Common myeloid progenitor, CD34-positive (primary cell): ENCODE results near the gene KRT9.
A peak's percentile ranks its signal among the peaks of the same experiment; 100 is the strongest.

Experiments
- CTCF ChIA-PET: fragments of 350-600 bp; sonication (Branson Sonifier 250); formaldehyde crosslinking; loops from one replicate; lab custom pipeline; 2021; ENCODE audit warnings: antibody characterized with exemption; lab: Charles Lee
- POLR2A ChIA-PET: fragments of 350-600 bp; sonication (Branson Sonifier 250); formaldehyde crosslinking; loops from one replicate; lab custom pipeline; 2021; ENCODE audit warnings: antibody characterized with exemption; lab: Charles Lee
- DNase-seq, 3 donors: peaks; one replicate each; pipeline versions ENCODE4 v3.0.0 to v3.0.0-alpha.2; 2013
- H3K27ac ChIP-seq, 2 experiments: 1 replicate in 1 of 2; 2 replicates in 1 of 2; pipeline ENCODE4 v1.7.0; 2013; ENCODE audit warnings: inconsistent platforms in 2 of 2, low read length in 2 of 2, mild to moderate bottlenecking in 2 of 2, low read depth in 1 of 2, moderate library complexity in 1 of 2; ENCODE audit not compliant: severe bottlenecking in 2 of 2, insufficient read depth in 1 of 2, poor library complexity in 1 of 2
- H3K27me3 ChIP-seq, 5 experiments: replicated peaks in 2 of 5; 1 replicate in 3 of 5; 2 replicates in 2 of 5; pipeline versions ENCODE4 v1.6.1 to v1.7.0; 2013; ENCODE audit warnings: low read length in 4 of 5, mild to moderate bottlenecking in 2 of 5, moderate library complexity in 2 of 5, inconsistent platforms in 1 of 5; ENCODE audit not compliant: insufficient read depth in 5 of 5, control insufficient read depth in 4 of 5
- H3K36me3 ChIP-seq, 4 experiments: 1 replicate in 2 of 4; 2 replicates in 2 of 4; pipeline versions ENCODE4 v1.6.1 to v1.7.0; 2013; ENCODE audit warnings: low read length in 3 of 4, control low read depth in 1 of 4, mild to moderate bottlenecking in 1 of 4; ENCODE audit not compliant: control insufficient read depth in 4 of 4, insufficient read depth in 4 of 4
- H3K4me1 ChIP-seq, 4 experiments: 1 replicate in 3 of 4; 2 replicates in 1 of 4; pipeline versions ENCODE4 v1.6.1 to v1.7.1; 2013; ENCODE audit warnings: low read length in 3 of 4, mild to moderate bottlenecking in 3 of 4, control low read depth in 1 of 4, inconsistent platforms in 1 of 4, moderate library complexity in 1 of 4; ENCODE audit not compliant: control insufficient read depth in 4 of 4, insufficient read depth in 4 of 4; ENCODE audit errors: control extremely low read depth in 1 of 4
- H3K4me3 ChIP-seq, 7 experiments: 1 replicate in 4 of 7; 2 replicates in 3 of 7; pipeline versions ENCODE4 v1.5.1 to v1.7.0; 2013; ENCODE audit warnings: mild to moderate bottlenecking in 7 of 7, low read length in 6 of 7, moderate library complexity in 6 of 7, inconsistent platforms in 2 of 7, low read depth in 2 of 7, control low read depth in 1 of 7; ENCODE audit not compliant: insufficient read depth in 4 of 7, control insufficient read depth in 1 of 7; ENCODE audit errors: extremely low read depth in 1 of 7
- H3K9me3 ChIP-seq, 5 experiments: 1 replicate in 4 of 5; 2 replicates in 1 of 5; pipeline versions ENCODE4 v1.6.1 to v1.7.1; 2013; ENCODE audit warnings: low read length in 4 of 5, mild to moderate bottlenecking in 2 of 5, inconsistent platforms in 1 of 5, low read depth in 1 of 5, moderate library complexity in 1 of 5; ENCODE audit not compliant: control insufficient read depth in 4 of 5, insufficient read depth in 2 of 5; ENCODE audit errors: control extremely low read depth in 1 of 5
- WGBS: methylation state at CpG from one replicate; pipeline ENCODE4 v1.1.5; 2013; ENCODE audit not compliant: insufficient coverage; 5-methylcytosine and 5-hydroxymethylcytosine counted together

The KRT9 gene

DNA sequence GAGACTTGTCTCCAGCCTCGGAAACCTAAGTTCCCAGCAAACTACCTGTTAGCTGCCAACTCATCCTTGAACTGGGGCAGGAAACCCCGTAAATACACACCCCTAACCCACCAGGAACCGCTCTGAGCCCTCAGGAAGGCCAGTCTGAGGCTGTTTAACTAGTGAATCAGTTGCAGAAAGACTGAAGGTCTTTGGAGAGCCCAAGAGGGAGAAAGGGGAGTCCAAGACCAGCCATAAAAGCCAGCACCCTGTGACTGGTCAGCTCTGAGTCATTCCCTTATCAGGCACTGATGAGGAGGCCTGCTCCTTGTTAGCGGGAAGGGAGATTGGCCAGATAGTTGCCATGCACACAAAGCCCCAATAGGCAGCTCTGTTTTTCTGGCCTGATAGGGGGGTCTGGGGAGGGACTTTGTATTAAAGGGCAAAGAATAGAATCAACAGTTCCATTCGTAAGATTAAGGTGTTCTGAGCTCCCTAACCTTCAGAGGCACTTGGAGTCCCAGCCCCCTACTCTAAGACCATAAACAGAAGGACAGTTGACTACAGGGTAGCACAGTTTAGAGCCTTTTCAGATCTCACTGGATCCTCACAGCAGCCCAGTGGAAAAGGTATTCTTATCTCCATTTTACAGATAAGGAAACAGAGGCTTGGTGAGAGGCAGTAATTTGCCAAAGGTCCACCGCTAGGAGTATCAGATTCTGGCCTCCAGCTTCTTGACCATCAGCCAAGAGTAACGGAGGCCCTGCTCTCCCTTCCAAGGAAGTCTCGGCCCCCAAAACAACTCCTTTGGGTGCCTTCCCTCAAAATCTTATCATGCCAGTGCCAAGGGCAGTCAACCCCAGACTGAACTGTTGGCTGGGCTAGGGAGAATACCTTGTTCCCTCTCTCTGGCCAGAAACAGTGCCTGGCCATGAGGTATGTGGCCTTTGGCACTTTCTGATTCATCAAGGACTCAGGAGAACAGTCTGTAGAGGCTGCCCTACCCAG is 41.5 kb downstream of the KRT9 start:
- H3K27ac ChIP-seq = peak overlapping the region in 1 of 2 experiments; percentile 72
- H3K9me3 ChIP-seq = no peaks in the 10 kb centered on the region
- H3K27me3 ChIP-seq = peaks cover 6 to 88% (median 37%) of the 10 kb centered on the region in 5 experiments
- DNase-seq = peak in 2 of 3 donors; percentile 8
- H3K4me3 ChIP-seq = no peak overlapping the region
- CTCF ChIA-PET = interaction anchor here (1.1 to 1.5 kb wide), 3 partner anchors 11 to 19 kb away, joined by 3 to 4 read pairs (median 3); no protein-coding TSS in a partner anchor
- 95% methylated on average over 5 of the region's 8 CpGs for WGBS
- peaks cover 0 to 15% (median 9%) of the 10 kb centered on the region in 4 experiments for H3K4me1 ChIP-seq
- POLR2A ChIA-PET = no interaction called here
- no peaks in the 10 kb centered on the region for H3K36me3 ChIP-seq

DNA sequence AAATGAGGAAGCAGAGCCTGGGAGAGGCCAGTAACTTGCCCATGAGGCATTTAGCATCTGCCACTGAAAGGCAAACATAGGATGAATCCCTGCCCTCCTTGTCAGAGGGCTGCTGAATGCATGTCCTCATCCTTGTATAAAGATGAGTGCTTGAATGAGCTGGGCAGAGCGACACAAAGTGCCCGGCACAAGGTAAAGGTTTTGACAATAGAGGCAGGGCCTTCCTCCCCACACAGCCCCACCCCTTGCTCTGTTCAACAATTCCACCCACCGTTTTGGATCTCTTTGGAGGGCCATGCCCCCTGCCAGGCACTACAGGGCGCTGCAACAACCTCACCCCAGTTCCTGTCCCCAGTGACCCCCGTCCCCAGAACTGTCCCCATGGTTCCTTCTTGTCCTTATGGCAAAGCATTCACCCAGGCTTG is 42.4 kb downstream of the KRT9 start:
- WGBS = 53% methylated on average over 4 of the region's 5 CpGs
- H3K27me3 ChIP-seq = peaks cover 6 to 90% (median 37%) of the 10 kb centered on the region in 5 experiments
- no peaks in the 10 kb centered on the region for H3K9me3 ChIP-seq
- H3K36me3 ChIP-seq = no peaks in the 10 kb centered on the region
- H3K27ac ChIP-seq = peak overlapping the region in 1 of 2 experiments; percentile 72
- ChIA-PET CTCF (interaction anchor here (0.9 to 1.4 kb wide), 2 partner anchors 20 to 51 kb away, joined by 3 to 4 read pairs; no protein-coding TSS in a partner anchor), POLR2A (no interaction called here)
- H3K4me1 ChIP-seq = peaks cover 0 to 15% (median 9%) of the 10 kb centered on the region in 4 experiments
- no peak overlapping the region for H3K4me3 ChIP-seq
- peak in 1 of 3 donors; percentile 29 for DNase-seq

DNA sequence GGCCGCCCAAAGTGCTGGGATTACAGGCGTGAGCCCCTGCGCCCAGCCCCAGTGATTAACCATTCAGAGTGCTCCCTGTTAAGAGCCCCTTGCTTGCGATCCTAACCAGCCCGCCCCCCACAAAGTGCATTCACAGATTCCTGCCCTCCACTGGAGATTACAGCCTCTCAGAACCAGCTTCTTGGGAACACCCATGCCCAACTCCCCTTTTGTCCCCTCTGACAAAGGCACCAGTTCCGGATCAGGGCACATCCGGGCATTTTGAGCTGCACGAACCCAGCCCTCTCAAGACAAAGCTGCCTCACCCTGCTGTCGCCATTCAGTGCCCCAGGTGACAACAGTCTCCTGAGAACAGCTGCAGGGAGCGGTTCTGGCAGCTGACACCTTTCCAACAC is 42.9 kb downstream of the KRT9 start:
- Histone ChIP-seq H3K4me1 (peaks cover 0 to 15% (median 9%) of the 10 kb centered on the region in 4 experiments), H3K27me3 (peaks cover 6 to 95% (median 37%) of the 10 kb centered on the region in 5 experiments), H3K9me3 (no peaks in the 10 kb centered on the region), H3K27ac (peak overlapping the region in 1 of 2 experiments; percentile 72), H3K4me3 (no peak overlapping the region), H3K36me3 (no peaks in the 10 kb centered on the region)
- WGBS = 47% methylated on average over 10 of the region's 10 CpGs
- peak in 1 of 3 donors; percentile 14 for DNase-seq
- ChIA-PET CTCF (interaction anchor here (0.9 kb wide), 1 partner anchor 51 kb away, joined by 3 read pairs; no protein-coding TSS in a partner anchor), POLR2A (no interaction called here)

DNA sequence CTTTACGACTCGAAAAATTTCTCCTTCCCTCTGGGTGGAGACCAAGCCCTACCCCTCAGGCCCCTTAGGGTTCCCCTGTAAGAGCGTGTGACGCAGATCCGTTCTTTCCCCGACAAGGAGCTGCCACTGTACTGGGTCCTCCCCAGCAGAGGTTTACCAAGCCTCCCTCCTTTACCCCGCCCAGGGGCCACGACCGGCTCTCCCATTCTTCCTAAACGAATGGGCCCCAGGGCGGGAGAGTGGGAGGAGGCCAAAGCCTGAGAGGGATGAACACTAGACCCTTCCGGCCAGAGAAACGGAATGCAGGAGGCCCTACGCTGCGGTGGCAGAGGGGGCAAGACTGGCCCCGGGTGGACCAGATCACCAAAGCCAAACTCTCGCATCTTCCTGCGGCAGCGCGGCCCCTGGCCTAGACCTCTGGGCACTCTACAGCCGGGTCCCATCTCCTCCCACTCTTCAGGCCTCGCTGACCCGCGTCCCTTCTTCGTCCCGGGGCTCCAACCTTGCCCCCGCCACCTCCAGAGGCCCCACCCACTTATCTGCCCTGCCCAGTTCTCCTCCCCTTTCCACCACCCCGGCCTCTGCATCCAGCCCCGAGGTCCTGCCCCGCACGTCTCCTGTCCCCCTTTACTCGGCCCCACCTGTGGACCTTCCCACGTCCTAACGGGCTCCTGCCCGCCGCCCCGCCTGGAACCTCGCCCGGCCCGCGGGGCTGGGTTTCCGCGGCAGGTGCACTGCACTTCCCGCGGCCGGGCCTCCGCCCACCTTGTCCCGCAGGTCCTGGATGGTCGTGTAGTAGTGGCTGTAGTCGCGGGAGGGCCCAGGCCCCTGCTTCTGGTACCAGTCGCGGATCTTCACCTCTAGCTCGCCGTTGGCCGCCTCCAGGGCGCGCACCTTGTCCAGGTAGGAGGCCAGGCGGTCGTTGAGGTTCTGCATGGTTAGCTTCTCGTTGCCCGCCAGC is 44.5 kb downstream of the KRT9 start:
- peaks cover 2 to 83% (median 31%) of the 10 kb centered on the region in 5 experiments for H3K27me3 ChIP-seq
- no peaks in the 10 kb centered on the region for H3K36me3 ChIP-seq
- ChIA-PET CTCF (interaction anchor here (1.5 kb wide), 1 partner anchor 22 kb away, joined by 7 read pairs; no protein-coding TSS in a partner anchor), POLR2A (no interaction called here)
- H3K9me3 ChIP-seq = no peaks in the 10 kb centered on the region
- H3K4me1 ChIP-seq = peaks cover 0 to 15% (median 9%) of the 10 kb centered on the region in 4 experiments
- 5% methylated on average over 55 of the region's 62 CpGs for WGBS
- peak overlapping the region in 4 of 7 experiments; percentile 20 to 54 (median 40) for H3K4me3 ChIP-seq
- DNase-seq = peak in 2 of 3 donors; percentile 29 to 58
- peak overlapping the region in 1 of 2 experiments; percentile 43 for H3K27ac ChIP-seq

DNA sequence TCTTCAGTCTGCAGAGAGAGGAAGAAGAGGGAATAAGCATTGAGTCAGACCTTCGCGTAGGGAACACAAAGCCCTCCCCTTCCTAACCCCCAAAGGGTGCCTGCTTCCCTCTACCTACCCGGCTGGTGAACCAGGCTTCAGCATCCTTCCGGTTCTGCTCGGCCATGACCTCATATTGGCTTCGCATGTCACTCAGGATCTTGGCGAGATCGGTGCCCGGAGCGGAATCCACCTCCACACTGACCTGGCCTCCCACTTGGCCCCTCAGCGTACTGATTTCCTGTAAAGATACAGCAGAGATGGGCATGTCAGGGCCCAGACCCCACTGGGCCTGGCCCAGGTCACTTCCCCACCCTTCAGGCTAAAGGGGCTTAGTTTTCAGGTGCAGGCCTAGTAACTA is 47.6 kb downstream of the KRT9 start:
- ChIA-PET CTCF (interaction anchor here (0.8 kb wide), 1 partner anchor 26 kb away, joined by 3 read pairs; no protein-coding TSS in a partner anchor), POLR2A (no interaction called here)
- 100% methylated on average over 11 of the region's 11 CpGs for WGBS
- H3K4me3 ChIP-seq = no peak overlapping the region
- H3K27me3 ChIP-seq = peaks cover 0 to 54% (median 17%) of the 10 kb centered on the region in 5 experiments
- H3K27ac ChIP-seq = no peak overlapping the region
- H3K36me3 ChIP-seq = no peaks in the 10 kb centered on the region
- H3K9me3 ChIP-seq = no peaks in the 10 kb centered on the region
- no peak for DNase-seq
- H3K4me1 ChIP-seq = peaks cover 0 to 15% (median 12%) of the 10 kb centered on the region in 4 experiments

DNA sequence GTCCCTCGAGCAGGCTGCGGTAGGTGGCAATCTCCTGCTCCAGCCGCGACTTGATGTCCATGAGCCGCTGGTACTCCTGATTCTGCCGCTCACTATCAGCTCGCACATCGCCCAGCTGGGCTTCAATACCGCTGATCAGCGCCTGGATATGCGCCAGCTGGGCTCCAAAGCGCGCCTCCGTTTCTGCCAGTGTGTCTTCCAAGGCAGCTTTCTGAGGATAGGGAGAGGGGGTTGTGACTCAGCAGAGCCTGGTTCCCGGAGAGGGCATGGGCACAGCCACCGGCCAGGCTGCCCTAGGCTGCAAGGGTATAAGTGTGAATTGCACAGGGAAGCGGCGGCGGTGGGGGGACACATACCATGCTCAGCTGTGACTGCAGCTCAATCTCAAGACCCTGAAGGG is 48.1 kb downstream of the KRT9 start:
- H3K4me3 ChIP-seq = no peak overlapping the region
- no peaks in the 10 kb centered on the region for H3K36me3 ChIP-seq
- WGBS = 89% methylated on average over 17 of the region's 19 CpGs
- CTCF ChIA-PET = no interaction called here
- no peak for DNase-seq
- POLR2A ChIA-PET = no interaction called here
- H3K27ac ChIP-seq = no peak overlapping the region
- H3K27me3 ChIP-seq = peaks cover 0 to 49% (median 14%) of the 10 kb centered on the region in 5 experiments
- H3K9me3 ChIP-seq = no peaks in the 10 kb centered on the region
- peaks cover 0 to 15% (median 12%) of the 10 kb centered on the region in 4 experiments for H3K4me1 ChIP-seq
